PC-9 (cell line): ENCODE results near the gene WNK2.

ENCODE experiments used
- EZH2 ChIP-seq: fragments of 200-600 bp; sonication (generic); IDR thresholded peaks from 2 replicates; pipeline ENCODE4 v1.8.0; 2017; ENCODE audit warnings: antibody characterized with exemption, low read depth
- TF ChIP-seq, protein P1 (sequence below): fragments of 200-600 bp; sonication (generic); conservative IDR thresholded peaks from 2 replicates; pipeline ENCODE4 v1.6.1; 2017; ENCODE audit warnings: mixed run types, antibody characterized with exemption, mild to moderate bottlenecking, moderate library complexity

- TF ChIP-seq, protein P1, sequence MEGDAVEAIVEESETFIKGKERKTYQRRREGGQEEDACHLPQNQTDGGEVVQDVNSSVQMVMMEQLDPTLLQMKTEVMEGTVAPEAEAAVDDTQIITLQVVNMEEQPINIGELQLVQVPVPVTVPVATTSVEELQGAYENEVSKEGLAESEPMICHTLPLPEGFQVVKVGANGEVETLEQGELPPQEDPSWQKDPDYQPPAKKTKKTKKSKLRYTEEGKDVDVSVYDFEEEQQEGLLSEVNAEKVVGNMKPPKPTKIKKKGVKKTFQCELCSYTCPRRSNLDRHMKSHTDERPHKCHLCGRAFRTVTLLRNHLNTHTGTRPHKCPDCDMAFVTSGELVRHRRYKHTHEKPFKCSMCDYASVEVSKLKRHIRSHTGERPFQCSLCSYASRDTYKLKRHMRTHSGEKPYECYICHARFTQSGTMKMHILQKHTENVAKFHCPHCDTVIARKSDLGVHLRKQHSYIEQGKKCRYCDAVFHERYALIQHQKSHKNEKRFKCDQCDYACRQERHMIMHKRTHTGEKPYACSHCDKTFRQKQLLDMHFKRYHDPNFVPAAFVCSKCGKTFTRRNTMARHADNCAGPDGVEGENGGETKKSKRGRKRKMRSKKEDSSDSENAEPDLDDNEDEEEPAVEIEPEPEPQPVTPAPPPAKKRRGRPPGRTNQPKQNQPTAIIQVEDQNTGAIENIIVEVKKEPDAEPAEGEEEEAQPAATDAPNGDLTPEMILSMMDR, result no peak
- TF ChIP-seq EZH2, result no peak
Measured at GRCh38 chr9:93324191-93324834, 140.4 kb downstream of the WNK2 start.
